HG03097 (cell line): Measurements from ENCODE around the gene CPNE4.
A peak's percentile ranks its signal among the peaks of the same experiment; 100 is the strongest.
"Not testable (repeated sequence)": the region's sequence is repeated elsewhere in the genome, so short reads cannot be mapped to it uniquely, and the experiment has no call there.

Experiments
- ATAC-seq: cut with Tn5 transposase; IDR thresholded peaks from one replicate; pipeline ENCODE4 v1.9.1; 2021; ENCODE audit not compliant: unreplicated experiment, low FRiP score

The CPNE4 gene

DNA sequence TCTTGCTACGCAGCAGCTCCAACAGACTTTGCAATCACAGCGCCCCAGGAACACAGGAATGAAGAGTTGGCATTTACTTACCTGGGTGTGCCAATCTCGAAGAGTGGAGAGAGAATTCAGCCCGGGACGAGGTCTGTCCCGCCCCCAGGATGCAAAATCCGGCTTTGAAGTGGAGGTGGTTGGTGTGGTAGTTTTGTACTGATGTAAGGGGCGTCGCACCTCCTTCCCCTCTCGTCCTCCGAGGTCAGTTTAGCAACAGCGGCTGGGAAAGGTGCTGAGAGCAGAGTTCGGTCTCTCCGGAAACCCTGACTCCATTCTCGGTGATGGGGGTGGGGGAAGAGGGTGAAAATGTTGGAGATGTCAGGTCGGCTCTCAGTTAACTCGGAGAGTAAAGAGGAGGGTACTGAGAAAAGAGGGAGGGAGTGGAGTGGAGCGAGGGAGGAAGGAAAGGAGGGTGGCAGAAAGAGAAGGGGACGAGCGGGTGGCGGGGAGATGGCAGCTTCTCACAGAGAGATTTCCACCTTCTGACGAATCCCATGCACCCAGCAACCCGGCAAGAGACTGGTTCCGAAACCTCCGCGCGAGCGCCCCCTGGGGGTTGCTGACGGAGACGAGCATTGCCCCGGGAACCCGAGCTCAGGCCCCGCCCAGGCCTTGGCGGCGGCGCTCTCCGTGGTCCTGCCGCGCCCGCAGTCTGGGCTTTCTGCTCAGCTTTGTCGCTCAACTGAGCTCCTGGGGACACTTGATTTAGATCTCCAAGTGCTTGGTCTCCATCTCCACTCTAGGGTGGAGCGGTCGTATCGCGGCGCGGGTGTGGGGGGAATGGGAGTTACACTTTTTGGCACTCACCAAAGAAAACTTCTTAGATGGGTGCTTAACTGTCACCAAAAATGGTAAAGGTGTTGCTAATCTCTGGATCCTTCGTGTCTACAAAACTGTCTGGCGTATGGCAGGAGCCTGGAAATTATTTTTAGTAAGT, at the start of gene CPNE4:
Gene CPNE4 (minus strand): TSS at position 529 of the 979 bp plus-strand sequence.
- peak; percentile 65 for ATAC-seq

DNA sequence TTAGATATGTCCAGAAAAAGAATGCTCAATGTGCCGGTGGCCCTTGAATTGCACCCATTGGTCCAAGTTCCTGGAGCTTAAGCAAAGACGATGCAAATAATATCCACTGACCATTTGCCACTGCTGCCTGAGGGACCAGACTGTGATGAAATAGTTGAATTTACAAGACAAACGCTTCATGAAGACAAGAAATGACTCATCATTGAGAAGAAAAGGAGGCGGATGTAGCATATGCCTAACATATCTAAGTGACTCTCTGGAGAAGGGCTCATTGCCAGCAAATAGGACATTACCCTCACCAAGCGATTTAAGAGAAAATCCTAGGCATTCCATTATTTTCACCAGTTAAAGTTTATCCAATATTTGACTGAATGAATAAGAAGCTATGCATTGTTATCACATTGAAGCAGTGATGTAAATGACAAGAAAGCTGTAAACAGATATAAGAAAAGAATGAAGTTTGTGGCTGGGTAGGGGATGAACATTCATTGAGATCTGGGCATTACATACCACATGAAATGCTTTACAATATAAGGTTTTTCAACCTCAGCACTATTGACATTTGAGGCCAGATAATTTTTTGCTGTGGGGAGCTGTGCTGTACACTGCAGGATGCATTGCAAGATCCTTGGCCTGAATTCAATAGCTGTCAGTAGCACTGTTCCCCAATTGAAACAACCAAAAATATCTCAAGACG, 48.9 kb upstream of the CPNE4 start:
- ATAC-seq: no peak

DNA sequence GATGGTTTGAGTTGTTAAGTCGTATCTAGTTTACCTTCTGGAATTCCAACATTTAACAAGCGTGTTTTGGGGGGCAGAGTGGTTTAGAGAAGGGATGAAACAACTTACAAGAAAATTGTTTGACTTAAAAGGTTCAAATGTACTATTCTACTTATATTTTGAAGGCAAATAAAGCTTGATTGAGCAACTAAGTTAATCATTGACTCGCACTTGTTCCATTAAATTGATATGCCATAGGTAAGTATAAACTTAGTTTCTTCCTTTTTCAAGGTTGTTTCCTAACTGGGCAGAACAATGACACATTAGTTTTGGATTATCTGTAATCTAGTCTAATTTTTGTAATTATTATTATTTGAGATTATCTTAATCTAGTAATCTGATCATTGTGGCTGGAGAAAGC, 48.3 kb upstream of the CPNE4 start:
- ATAC-seq: no peak

DNA sequence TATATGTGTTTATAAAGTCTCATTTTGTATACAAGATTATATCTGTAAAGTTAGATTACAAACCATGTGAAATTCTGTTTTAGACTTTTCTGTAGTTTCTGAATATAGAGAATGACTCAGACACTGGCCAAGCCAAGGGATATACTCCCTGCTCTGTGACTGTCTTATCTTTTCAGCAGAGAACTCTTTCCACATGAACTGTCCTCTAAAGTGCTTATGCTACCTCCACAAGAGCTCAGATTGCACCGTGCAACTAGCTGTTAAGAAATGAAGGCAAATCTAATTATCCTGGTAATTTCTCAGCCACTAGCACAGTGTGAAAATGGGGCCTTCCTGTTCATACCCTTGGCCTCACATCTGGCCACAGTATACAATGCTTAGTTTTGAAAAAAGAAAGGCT, 44.3 kb upstream of the CPNE4 start:
- ATAC-seq: no peak

DNA sequence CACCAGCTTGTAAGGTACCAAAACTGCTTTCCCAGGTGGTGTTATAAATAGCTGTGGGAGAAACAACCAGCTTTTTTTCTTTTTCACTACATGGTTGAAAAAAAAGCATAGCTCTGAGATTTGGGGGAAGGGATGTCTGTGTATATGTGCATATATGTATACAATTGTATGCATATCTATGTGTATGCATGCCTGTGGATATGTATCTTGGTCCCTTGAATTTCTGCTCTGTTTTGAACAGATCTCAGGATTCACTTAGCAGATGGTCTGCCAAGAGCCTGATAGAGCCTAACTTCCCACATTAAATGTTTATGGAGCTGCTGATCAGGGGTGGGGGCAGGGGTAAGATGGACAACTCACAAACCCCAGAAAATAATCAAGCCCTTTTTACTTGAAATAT, 39.0 kb upstream of the CPNE4 start:
- no peak for ATAC-seq

DNA sequence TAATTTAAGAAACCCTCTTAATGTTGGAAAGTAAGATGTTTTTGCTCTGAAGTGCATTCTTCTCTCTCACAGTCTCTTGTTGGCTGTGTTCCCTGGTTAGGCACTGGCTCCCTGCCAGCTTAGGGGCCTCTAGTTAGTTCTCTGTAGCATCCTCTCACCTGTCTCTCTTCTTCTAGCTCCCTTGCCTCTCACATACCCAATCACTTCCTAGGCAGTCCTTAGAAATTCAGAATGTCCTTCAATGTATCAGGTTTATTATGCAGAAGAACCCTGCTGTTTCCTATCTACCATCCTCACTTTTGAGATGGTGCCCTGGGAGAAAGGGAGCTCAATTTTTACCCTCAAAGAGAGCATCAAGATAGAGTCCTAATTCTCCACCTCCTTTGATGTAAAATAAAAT, 36.2 kb upstream of the CPNE4 start:
- no peak for ATAC-seq

DNA sequence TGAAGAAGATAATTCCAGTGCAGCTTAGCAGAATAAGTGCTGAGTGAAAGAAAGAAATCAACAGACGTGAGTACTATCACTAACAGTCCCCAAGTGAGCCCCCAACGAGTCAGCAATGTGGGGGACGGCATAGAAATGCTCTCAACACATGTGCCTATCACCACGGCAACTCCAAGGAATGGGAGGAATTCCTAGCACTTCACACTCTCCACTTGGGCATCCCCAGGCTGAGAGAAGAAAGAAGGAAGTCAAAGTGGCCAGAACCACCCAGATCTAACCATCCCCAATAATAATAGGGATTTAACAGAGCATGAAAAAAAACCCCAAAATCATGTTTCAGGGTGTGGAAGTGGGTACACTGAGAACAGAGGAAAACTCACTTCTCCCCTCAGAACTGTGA, 29.3 kb upstream of the CPNE4 start:
- ATAC-seq: no peak

DNA sequence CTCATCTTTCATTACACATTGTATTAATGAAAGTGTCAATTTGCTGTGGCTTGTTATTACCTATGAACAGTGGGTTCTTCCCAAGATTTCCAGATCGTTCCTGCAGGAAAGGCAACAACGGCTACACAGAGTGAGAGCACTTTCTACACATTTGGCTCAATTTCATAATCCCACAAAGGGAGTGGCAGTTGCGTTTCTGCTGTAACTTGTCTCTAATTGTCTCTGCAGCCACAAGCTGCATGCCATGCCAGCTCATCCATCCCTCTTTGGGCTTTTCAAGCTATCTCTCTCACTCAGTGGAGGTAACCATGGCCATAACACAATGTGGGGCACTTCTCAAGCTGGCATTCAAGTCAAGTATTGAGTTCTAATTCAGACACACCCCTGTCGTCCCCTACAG, 27.7 kb upstream of the CPNE4 start:
- no peak for ATAC-seq

DNA sequence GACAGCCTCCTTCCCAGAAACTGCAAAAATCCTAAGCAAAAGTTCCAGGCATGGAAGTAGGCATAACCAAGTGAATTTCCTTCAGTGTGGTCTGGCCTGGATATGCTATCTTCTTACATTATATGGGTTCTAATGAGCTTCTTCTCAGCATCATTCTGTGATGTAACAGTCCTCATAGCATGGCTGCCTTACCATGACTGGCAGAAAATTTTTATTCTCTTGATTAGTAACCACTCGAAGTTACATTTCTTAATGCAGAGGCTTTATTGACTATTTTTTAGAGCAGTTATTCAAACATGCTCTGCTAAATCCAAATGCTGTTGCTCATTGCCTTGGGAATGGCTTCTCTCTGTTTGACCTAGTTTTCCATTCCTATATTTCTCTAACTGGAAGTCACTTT, 21.1 kb upstream of the CPNE4 start:
- ATAC-seq: no peak

DNA sequence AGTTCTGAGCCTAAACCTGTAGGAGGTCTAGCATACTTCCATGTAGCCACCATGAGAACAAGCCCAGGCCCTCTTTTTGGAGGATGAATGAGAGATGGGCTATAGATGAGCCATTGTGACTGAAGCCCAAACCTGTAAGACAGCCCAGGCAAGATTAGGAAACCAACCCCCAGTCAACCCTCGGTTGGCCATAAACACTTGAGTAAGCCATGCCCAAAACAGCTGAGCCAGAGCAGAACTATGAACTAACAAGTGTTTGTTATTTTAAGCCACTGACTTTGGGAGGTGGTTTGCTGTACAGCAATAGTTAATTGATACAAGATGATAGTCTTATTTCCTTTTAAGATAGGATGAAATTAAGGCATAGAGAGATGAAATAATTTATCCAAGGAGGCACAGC, 12.4 kb upstream of the CPNE4 start:
- ATAC-seq: no peak

DNA sequence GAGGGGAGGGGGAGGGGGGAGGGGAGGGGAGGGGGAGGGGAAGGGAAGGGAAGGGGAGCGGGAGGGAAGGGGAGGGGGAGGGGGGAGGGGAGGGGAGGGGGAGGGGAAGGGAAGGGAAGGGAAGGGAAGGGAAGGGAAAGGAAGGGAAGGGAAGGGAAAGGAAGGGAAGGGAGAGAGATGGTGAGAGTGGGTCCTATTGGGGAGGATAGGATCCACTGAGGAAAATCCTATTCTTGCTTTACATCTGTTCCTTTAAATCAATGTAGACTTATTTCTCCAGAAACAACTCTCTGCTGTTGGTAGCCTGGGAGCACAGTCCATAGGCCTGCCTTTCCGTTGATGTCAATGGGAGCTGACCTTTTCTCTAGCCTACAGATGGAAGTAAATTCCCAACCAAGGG, 10.1 kb upstream of the CPNE4 start:
- ATAC-seq: not testable (repeated sequence)

DNA sequence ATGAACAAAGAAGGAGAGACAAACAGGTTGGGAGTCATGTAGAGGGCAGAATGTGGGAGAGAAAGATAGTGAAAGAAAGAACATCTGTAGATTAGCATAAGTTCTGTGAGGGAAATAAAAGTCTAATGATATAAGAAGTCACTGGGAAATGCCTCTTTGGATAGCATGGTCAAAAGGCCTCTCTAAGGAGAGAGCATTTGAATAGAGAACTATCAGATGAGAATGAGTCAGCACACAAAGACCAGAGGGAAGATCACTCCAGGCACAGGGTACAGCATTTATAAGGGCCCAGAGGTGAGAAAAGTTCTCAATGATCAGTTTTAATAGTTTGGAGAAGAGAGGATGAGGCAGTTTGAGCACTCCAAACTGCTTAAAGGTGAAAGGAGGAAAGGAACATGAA, 7.9 kb upstream of the CPNE4 start:
- no peak for ATAC-seq

DNA sequence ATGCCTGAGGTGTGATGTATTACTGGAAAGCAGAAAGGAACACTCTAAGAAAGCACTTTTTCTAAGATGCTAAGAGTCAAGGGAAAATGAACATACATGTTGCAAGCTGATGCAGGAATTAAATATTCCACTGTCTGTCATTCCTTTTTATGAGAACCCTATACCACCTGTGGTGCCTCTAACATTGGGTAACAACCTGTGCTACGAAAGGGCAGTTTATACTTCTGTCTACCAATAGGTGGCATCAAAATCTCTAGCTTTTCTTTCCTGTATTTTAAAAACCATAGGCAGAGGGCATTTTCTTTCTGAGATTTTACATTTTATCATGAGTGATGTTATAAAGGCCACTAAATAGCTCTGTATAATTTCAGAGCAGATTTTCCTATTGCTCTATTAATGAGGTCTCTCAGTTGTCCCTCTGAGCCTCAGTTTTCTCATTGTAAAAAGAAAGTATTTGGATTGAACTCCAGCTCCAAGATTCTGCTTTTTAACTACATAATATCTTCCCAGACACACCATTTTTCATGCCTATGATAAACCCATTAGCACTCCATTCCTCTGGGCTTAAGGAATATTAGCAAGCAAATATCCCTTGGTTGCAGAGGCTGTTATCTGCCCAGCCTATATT, 3.5 kb upstream of the CPNE4 start:
- ATAC-seq: no peak

DNA sequence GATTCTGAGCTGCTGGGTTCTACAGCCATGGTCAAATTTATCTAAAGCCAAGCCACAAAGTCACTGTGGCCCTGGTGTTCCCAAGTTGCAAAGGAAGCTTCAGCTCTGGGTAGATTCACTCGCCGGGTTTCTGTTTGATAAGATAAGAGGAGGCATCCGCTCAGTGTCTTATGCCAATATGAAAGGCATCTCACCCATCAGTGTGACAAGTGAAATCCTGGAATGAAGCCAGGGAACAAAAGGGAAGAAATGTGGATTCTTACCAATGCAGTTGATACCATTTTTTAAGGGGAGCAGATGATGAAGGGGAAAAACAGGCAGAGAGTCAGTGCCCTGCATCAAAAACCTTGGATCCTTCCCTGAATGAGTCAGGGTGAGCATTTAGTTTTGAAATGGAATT, 2.8 kb upstream of the CPNE4 start:
- ATAC-seq: no peak

DNA sequence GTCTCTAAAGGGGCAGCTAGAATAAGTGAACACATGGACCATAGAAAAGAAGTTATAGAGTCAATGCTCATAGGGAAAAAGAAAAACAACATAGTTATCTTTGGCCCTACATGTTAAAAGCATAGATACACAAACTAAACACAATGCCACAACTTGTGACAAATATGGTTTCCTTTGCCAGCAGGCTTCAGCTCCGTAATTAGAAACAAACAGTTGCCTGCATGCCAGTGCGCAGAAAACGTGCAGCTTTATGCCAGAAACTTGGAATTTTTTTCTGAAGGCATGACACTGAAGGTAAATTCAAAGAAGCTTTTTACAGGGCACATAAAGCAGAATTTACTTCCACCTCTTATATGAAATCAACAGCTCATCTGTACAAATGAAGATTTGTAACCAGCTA, 2.2 kb upstream of the CPNE4 start:
- no peak for ATAC-seq

DNA sequence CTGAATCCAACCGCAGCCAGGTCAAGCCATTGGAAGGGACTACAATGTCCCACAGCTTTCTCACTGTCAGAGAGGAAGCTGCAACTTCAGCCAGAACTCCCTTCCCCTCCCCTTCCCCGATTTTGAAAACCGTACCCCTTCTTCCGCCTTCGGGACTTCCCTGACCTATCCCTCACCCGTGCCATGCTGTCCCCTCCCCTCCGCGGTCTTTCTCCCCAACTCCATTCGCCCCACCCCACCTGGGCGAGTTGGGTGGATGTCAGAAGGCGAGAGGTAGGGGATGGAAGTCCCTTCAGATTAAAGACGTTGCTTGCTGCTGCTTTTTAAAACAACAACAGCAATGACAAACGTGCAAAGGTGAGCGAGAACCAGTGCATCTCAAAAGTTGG, 723 bp downstream of the CPNE4 start:
- ATAC-seq: no peak

DNA sequence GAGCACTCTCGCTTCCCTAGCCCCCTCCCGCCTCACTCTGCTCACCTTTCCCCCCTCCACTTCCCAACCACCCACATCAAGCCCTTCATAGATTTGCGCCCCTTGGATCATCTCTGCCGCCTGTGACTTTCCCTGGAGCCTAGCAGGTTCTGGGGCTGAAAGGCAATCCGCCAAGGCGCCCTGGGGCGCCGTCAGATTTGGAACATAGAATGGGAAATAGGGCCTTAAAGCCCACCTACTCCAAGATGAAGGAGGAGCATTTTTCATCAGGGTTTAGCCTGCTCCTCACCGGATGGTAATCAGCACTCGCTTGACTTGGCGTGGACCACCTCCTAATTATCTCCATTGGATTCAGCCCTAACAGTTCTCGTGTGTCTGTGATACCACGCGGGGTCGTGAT, 1.3 kb downstream of the CPNE4 start:
- ATAC-seq: no peak

DNA sequence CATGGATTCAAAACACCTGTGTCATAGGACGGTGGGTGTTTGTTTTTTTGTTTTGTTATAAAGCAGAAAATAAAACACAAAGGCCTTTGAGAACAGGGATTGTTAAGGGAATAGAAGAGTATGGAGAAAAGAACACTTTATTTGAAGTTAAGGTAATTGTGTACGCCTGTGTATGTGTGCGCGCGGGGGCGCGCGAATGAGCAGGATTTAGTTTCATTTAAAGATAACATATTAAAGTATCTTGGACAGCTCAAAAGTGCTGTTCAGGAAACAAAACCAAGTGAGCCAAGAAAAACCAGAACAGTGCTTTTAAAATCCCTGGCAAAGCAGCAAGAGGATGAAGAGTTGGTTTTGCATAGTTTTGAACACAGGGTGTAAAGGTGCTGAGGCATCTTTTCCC, 1.9 kb downstream of the CPNE4 start:
- ATAC-seq: no peak

DNA sequence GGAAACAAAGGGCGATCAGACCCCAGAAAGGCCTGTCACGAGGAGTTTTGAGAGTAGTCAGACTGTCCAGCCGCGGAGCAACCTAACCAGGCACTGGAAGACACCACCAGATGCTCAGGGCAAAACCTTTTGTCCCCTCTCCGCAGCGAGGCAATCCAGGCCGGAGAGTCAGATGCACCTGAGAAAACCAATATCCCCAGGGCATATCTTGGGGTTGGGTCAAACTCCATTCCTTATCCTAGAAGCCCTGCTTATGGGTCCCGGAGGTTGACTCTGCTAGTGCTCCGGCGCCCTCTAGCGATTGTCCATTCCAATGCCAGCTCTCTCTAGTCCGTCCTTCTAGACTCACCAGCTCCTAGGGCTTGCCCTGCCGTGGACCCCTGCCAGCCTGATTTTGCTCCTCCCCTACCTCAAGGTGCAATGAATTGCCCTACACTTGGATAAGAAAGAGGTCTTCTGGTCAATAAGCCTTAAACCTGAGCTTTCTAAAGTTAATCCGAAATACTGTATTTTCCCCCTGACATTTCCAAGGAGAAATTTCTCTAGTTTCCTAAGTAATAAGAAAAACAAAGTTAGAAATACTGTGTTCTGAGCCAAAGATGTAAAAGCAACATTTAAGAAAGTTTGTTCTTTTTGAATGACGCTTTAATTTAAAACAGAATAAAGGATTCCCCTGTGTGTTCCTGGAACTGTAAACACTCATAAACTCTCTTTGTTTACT, 5.5 kb downstream of the CPNE4 start:
- ATAC-seq: no peak

DNA sequence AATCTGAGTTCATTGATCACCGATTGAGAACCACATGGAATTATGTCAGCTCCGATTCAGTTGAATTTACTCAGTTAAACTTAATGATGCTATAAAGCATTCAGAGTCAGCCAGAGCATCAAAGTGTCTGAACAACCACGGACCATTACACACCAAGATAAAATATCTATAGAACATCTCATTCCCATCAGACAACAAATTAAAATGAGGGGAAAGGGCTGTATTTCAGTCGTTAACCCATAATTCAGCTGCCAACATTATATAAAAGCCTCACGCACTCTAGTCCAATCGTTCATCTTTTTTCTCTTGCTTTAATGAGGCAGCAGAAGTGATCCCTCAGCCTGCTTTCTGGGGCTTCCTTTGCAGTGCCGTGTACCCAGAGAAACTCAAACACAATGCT, 11.9 kb downstream of the CPNE4 start:
- no peak for ATAC-seq

DNA sequence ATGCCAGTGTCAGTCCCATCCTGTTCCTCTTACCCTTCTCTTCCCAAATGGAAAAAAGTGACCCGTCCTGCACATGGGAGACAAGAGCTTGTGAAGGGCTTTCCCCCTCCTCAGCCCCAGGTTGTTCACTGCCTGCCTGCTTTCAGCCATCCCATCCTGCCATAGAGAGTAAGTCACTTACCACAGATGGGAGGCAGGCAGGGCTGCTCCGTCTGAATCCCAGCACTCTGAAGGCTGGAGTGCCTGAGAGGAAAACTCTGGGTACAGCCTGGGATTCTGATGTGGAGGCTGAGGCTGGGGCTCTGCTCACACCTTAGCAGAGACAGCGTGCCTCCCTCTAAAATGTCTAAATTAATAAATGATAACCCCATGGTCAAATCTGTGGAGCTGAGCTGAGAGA, 14.8 kb downstream of the CPNE4 start:
- no peak for ATAC-seq
